ENCODE data around the gene TRIL. TPM values are rescaled to one million over a fixed set of nuclear protein-coding genes. Genes with fewer than 3 reads are reported as not detected.

Gene TRIL
- total and polyA plus RNA-seq, 9 of the 15 experiments (the other 6 are each of a cell fraction or from before 2014, with no cell fraction given), result not detected

DNA sequence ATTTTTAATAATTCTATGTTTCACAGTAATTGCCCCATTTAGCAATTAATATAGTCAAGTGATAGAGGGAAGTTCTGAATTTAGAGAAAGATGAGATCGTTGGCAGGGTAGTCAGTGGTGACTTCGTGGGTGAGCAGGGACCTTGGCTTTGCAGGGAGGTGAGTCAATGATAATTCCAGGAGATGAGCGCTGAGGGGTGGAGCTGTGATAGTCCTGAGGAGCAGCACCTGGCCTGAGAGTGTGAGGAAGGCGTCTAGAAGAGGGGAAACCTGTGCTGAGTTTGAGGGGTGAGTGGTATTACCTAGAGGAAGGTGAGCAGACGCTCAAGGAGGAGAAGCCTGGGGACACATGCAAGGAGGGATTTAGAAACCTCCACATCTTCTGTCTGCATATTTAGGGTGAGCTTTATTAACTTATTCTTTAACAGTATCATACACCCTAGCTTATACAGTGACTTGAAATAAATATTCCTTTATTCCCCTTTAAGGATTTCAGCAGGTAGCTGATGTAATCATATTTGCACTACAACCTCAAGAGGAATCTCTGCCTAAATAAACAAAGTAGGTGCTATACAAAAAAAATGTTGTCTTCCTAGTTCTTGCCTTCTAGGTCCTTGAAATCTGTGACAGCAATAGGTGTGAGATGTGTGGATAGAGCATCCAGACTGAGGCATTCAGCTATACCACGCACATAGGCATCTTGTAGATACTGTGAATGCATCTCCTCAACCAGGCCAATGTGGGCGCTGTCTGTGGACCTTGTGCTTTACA, 2.1 kb upstream of the TRIL start (continued):
- TF ChIP-seq, protein P1, sequence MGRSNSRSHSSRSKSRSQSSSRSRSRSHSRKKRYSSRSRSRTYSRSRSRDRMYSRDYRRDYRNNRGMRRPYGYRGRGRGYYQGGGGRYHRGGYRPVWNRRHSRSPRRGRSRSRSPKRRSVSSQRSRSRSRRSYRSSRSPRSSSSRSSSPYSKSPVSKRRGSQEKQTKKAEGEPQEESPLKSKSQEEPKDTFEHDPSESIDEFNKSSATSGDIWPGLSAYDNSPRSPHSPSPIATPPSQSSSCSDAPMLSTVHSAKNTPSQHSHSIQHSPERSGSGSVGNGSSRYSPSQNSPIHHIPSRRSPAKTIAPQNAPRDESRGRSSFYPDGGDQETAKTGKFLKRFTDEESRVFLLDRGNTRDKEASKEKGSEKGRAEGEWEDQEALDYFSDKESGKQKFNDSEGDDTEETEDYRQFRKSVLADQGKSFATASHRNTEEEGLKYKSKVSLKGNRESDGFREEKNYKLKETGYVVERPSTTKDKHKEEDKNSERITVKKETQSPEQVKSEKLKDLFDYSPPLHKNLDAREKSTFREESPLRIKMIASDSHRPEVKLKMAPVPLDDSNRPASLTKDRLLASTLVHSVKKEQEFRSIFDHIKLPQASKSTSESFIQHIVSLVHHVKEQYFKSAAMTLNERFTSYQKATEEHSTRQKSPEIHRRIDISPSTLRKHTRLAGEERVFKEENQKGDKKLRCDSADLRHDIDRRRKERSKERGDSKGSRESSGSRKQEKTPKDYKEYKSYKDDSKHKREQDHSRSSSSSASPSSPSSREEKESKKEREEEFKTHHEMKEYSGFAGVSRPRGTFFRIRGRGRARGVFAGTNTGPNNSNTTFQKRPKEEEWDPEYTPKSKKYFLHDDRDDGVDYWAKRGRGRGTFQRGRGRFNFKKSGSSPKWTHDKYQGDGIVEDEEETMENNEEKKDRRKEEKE (IDR thresholded peaks at IDR 0.05; ENCODE audit: borderline replicate concordance in 1 of 2, control insufficient read depth in 1 of 2, low read depth in 2 of 2, low read length in 1 of 2), result no peak
- TF ChIP-seq SMAD4 (CRISPR knock-in tag; conservative IDR thresholded peaks at IDR 0.05), result no peak
- TF ChIP-seq CBX8 (IDR thresholded peaks at IDR 0.05; ENCODE audit: borderline replicate concordance, extremely low read depth, low read depth, low read length, poor library complexity, severe bottlenecking), result no peak

DNA sequence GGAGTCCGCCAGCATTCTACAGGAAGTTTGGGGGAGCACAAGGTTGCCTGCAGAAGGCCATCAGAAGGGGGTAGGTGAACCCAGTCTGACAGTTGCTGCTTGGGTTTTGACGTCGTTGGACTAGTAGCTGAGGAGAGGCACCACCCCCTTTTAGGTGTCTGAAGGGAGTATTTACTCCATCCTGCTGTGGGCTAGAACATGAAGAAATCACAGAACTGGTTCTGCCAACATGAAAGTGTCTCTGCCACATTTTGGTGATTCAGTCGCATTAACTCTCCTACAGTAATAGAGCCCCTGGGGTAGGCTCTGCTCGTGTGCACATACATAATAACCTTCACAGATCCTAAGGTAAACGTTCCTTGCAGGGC, 834 bp upstream of the TRIL start:
- DNase-seq (ENCODE audit: extremely low read depth in 1 of 4, low spot score in 3 of 4), result no peak
- FAIRE-seq, result no peak
- BruUV-seq (replicated peaks), result no TSS peak
- in situ Hi-C loops (cut with MboI), result no loop called here
- Histone ChIP-seq H3K4me3 (no peak overlapping the region), H3K4me2 (ENCODE audit: insufficient read depth, low read length) (no peak overlapping the region), H3K36me3 (ENCODE audit: control insufficient read depth, insufficient read depth, low read length) (no peaks in the 10 kb centered on the region), H3K9ac (ENCODE audit: insufficient read depth in 1 of 2, low read depth in 2 of 2, low read length in 2 of 2) (no peak overlapping the region), H3K27me3 (ENCODE audit: control insufficient read depth in 2 of 2, insufficient read depth in 2 of 2, low read length in 2 of 2) (no peaks in the 10 kb centered on the region), H2AFZ (ENCODE audit: low read depth, low read length) (no peak overlapping the region), H3K27ac (ENCODE audit: extremely low read depth, low read depth, low read length) (no peak overlapping the region), H3K79me2 (ENCODE audit: control insufficient read depth, insufficient read depth, low read length) (no peaks in the 10 kb centered on the region), H4K20me1 (replicated peaks; ENCODE audit: control insufficient read depth, insufficient read depth, low read length) (no peaks in the 10 kb centered on the region), H3K9me3 (replicated peaks; ENCODE audit: control insufficient read depth, insufficient read depth, low read depth, low read length) (no peaks in the 10 kb centered on the region), H3K4me1 (replicated peaks in 1 of 2; ENCODE audit: control insufficient read depth in 2 of 2, insufficient read depth in 2 of 2, low read length in 2 of 2) (no peaks in the 10 kb centered on the region), H3K9me1 (ENCODE audit: control insufficient read depth, insufficient read depth, low read length) (no peaks in the 10 kb centered on the region)
- ChIA-PET POLR2A (no interaction called here), CTCF (ENCODE audit: low intra/inter-chr PET ratio) (no interaction called here)
- no peak for ATAC-seq
- intact Hi-C loops (cut with micrococcal nuclease), result no loop called here
- 3% methylated on average over 6 of the region's 6 CpGs for WGBS (ENCODE audit: insufficient coverage, low coverage, missing lambda C conversion rate)
- TF ChIP-seq, protein P2, sequence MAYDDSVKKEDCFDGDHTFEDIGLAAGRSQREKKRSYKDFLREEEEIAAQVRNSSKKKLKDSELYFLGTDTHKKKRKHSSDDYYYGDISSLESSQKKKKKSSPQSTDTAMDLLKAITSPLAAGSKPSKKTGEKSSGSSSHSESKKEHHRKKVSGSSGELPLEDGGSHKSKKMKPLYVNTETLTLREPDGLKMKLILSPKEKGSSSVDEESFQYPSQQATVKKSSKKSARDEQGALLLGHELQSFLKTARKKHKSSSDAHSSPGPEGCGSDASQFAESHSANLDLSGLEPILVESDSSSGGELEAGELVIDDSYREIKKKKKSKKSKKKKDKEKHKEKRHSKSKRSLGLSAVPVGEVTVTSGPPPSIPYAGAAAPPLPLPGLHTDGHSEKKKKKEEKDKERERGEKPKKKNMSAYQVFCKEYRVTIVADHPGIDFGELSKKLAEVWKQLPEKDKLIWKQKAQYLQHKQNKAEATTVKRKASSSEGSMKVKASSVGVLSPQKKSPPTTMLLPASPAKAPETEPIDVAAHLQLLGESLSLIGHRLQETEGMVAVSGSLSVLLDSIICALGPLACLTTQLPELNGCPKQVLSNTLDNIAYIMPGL (CRISPR knock-in tag; IDR thresholded peaks at IDR 0.05), result no peak
- TF ChIP-seq BHLHE40 (IDR thresholded peaks at IDR 0.05; ENCODE audit: low read length) (no peak), NUFIP1 (IDR thresholded peaks at IDR 0.05; ENCODE audit: partially characterized antibody) (no peak), ZSCAN29 (IDR thresholded peaks at IDR 0.05) (no peak), ZNF41 (CRISPR knock-in tag; conservative IDR thresholded peaks at IDR 0.05) (no peak), CBX3 (IDR thresholded peaks at IDR 0.05; ENCODE audit: borderline replicate concordance in 1 of 2, low read length in 2 of 2) (no peak), ZZZ3 (IDR thresholded peaks at IDR 0.05) (no peak)
- TF ChIP-seq, protein P3, sequence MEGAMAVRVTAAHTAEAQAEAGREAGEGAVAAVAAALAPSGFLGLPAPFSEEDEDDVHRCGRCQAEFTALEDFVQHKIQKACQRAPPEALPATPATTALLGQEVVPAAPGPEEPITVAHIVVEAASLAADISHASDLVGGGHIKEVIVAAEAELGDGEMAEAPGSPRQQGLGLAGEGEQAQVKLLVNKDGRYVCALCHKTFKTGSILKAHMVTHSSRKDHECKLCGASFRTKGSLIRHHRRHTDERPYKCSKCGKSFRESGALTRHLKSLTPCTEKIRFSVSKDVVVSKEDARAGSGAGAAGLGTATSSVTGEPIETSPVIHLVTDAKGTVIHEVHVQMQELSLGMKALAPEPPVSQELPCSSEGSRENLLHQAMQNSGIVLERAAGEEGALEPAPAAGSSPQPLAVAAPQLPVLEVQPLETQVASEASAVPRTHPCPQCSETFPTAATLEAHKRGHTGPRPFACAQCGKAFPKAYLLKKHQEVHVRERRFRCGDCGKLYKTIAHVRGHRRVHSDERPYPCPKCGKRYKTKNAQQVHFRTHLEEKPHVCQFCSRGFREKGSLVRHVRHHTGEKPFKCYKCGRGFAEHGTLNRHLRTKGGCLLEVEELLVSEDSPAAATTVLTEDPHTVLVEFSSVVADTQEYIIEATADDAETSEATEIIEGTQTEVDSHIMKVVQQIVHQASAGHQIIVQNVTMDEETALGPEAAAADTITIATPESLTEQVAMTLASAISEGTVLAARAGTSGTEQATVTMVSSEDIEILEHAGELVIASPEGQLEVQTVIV (CRISPR knock-in tag; IDR thresholded peaks at IDR 0.05; ENCODE audit: borderline replicate concordance), result no peak

Measured in K562 (cell line).